Measurements from ENCODE around the gene CDNF.

GRCh38 chr10:14858338-14858960 is 20.6 kb upstream of the CDNF start:
- TF ChIP-seq CTCF (IDR thresholded peaks at IDR 0.05) (no peak), EP300 (IDR thresholded peaks at IDR 0.05) (no peak)
